ENCODE data around the gene NIPSNAP2. TPM values are rescaled to one million over a fixed set of nuclear protein-coding genes. Genes with fewer than 3 reads are reported as not detected.

The NIPSNAP2 gene
- polyA plus RNA-seq, 1 of the 3 experiments (the other 2 are of a cell fraction) = 57.5 TPM

DNA sequence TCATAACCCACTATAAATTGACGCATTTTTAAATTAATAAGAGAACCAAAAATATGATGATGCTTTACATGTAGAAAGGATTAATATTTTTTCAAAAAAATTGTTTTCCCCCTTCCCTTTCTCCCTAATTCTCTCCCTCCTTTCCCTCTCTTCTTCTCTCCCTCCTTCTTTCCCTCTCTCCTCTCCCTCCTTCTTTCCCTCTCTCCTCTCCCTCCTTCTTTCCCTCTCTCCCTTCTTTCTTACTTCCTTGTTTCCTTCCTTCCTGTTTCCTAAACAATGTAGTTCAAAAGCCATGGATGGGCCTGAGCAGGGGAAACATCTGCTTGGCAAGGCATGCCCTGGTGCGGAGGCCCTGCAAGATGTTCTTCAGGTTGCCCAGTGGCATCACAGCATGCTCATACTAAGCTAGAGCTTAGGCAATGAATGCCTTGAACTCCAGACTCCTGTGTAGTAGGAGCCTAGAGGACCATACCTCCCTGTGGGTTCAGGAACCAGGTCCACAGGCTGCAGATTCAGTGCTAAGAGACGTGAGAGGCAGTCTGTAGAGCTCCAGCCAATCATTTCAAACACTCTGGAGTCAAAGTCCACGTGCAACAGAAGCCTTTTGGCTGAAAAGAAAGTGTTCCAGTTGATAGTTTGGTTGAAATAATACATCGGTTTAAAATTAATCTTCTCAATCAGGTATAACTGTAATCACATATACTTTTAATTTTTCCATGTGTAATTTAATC is 32.8 kb upstream of the NIPSNAP2 start:
- H2AFZ ChIP-seq (ENCODE audit: low read depth) = no peak overlapping the region
- H3K9me3 ChIP-seq = no peaks in the 10 kb centered on the region
- no peaks in the 10 kb centered on the region for H3F3A ChIP-seq (replicated peaks; ENCODE audit: insufficient read depth)
- no peak overlapping the region for H3K27ac ChIP-seq (ENCODE audit: low read depth in 2 of 2, low read length in 1 of 2)
- CTCF ChIA-PET = interaction anchor here (1.0 kb wide), 1 partner anchor 24 kb away, joined by 3 read pairs; no protein-coding TSS in a partner anchor
- no peak overlapping the region for H3K4me3 ChIP-seq (ENCODE audit: low read depth in 2 of 2, low read length in 1 of 2)
- no peaks in the 10 kb centered on the region for H3K36me3 ChIP-seq (replicated peaks in 1 of 2; ENCODE audit: control insufficient read depth in 1 of 2, insufficient read depth in 2 of 2, low read length in 1 of 2)
- no peak for DNase-seq
- H3K4me2 ChIP-seq = no peak overlapping the region
- no peaks in the 10 kb centered on the region for H3K9me2 ChIP-seq
- H3K79me2 ChIP-seq (ENCODE audit: insufficient read depth) = no peaks in the 10 kb centered on the region
- no peaks in the 10 kb centered on the region for H3K4me1 ChIP-seq (ENCODE audit: control insufficient read depth in 1 of 2, insufficient read depth in 2 of 2, low read depth in 1 of 2, low read length in 1 of 2)
- 78% methylated on average over 5 of the region's 5 CpGs for WGBS (ENCODE audit: low lambda C conversion rate)
- no peaks in the 10 kb centered on the region for H4K20me1 ChIP-seq (ENCODE audit: insufficient read depth)
- H3K9ac ChIP-seq = no peak overlapping the region
- H3K27me3 ChIP-seq (ENCODE audit: insufficient read depth) = no peaks in the 10 kb centered on the region
- POLR2A ChIA-PET = no interaction called here
- no peak for TF ChIP-seq MXI1 (IDR thresholded peaks at IDR 0.05; ENCODE audit: low read depth, low read length)
- TF ChIP-seq FOXJ3 (CRISPR knock-in tag; IDR thresholded peaks at IDR 0.05) = no peak
- TF ChIP-seq POLR2AphosphoS5 (IDR thresholded peaks at IDR 0.05; ENCODE audit: low read depth, low read length) = no peak
- no peak for TF ChIP-seq RFX5 (IDR thresholded peaks at IDR 0.05; ENCODE audit: low read length)
- TF ChIP-seq YY1 (IDR thresholded peaks at IDR 0.05; ENCODE audit: low read depth) = no peak
- TF ChIP-seq, protein P1, sequence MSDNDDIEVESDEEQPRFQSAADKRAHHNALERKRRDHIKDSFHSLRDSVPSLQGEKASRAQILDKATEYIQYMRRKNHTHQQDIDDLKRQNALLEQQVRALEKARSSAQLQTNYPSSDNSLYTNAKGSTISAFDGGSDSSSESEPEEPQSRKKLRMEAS (IDR thresholded peaks at IDR 0.05; ENCODE audit: low read depth) = no peak
- no peak for TF ChIP-seq MEF2A (IDR thresholded peaks at IDR 0.05; ENCODE audit: borderline replicate concordance, low read depth)
- no peak for TF ChIP-seq RXRA (IDR thresholded peaks at IDR 0.05; ENCODE audit: borderline replicate concordance, low read depth)
- TF ChIP-seq TEAD4 (IDR thresholded peaks at IDR 0.05; ENCODE audit: borderline replicate concordance, insufficient read depth) = no peak
- TF ChIP-seq SIN3A (IDR thresholded peaks at IDR 0.05; ENCODE audit: borderline replicate concordance, low read depth, low read length) = no peak
- no peak for TF ChIP-seq FOXM1 (IDR thresholded peaks at IDR 0.05; ENCODE audit: low read depth)
- TF ChIP-seq, protein P2, sequence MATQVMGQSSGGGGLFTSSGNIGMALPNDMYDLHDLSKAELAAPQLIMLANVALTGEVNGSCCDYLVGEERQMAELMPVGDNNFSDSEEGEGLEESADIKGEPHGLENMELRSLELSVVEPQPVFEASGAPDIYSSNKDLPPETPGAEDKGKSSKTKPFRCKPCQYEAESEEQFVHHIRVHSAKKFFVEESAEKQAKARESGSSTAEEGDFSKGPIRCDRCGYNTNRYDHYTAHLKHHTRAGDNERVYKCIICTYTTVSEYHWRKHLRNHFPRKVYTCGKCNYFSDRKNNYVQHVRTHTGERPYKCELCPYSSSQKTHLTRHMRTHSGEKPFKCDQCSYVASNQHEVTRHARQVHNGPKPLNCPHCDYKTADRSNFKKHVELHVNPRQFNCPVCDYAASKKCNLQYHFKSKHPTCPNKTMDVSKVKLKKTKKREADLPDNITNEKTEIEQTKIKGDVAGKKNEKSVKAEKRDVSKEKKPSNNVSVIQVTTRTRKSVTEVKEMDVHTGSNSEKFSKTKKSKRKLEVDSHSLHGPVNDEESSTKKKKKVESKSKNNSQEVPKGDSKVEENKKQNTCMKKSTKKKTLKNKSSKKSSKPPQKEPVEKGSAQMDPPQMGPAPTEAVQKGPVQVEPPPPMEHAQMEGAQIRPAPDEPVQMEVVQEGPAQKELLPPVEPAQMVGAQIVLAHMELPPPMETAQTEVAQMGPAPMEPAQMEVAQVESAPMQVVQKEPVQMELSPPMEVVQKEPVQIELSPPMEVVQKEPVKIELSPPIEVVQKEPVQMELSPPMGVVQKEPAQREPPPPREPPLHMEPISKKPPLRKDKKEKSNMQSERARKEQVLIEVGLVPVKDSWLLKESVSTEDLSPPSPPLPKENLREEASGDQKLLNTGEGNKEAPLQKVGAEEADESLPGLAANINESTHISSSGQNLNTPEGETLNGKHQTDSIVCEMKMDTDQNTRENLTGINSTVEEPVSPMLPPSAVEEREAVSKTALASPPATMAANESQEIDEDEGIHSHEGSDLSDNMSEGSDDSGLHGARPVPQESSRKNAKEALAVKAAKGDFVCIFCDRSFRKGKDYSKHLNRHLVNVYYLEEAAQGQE (IDR thresholded peaks at IDR 0.05; ENCODE audit: low read depth, low read length) = no peak
- TF ChIP-seq, protein P3, sequence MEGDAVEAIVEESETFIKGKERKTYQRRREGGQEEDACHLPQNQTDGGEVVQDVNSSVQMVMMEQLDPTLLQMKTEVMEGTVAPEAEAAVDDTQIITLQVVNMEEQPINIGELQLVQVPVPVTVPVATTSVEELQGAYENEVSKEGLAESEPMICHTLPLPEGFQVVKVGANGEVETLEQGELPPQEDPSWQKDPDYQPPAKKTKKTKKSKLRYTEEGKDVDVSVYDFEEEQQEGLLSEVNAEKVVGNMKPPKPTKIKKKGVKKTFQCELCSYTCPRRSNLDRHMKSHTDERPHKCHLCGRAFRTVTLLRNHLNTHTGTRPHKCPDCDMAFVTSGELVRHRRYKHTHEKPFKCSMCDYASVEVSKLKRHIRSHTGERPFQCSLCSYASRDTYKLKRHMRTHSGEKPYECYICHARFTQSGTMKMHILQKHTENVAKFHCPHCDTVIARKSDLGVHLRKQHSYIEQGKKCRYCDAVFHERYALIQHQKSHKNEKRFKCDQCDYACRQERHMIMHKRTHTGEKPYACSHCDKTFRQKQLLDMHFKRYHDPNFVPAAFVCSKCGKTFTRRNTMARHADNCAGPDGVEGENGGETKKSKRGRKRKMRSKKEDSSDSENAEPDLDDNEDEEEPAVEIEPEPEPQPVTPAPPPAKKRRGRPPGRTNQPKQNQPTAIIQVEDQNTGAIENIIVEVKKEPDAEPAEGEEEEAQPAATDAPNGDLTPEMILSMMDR (IDR thresholded peaks at IDR 0.05) = no peak
- no peak for TF ChIP-seq TAF1 (IDR thresholded peaks at IDR 0.05; ENCODE audit: borderline replicate concordance, low read depth, low read length)
